Mononuclear cell (primary cell): ENCODE results near the gene BACH2. TPM values are rescaled to one million over a fixed set of nuclear protein-coding genes. Genes with fewer than 3 reads are reported as not detected.

Experiments
- H3K27me3 ChIP-seq: 2 replicates; pipeline ENCODE4 v1.6.0; 2011; ENCODE audit warnings: low read length, control low read depth; ENCODE audit not compliant: insufficient read depth
- H3K4me1 ChIP-seq: 2 replicates; pipeline ENCODE4 v1.5.1; 2011; ENCODE audit warnings: mild to moderate bottlenecking, low read length, control low read depth; ENCODE audit not compliant: insufficient read depth
- H3K4me3 ChIP-seq: 2 replicates; pipeline ENCODE4 v1.5.1; 2011; ENCODE audit warnings: mild to moderate bottlenecking, low read length, moderate library complexity
- H3K9me3 ChIP-seq: 2 replicates; pipeline ENCODE4 v1.5.1; 2011; ENCODE audit warnings: low read depth, mild to moderate bottlenecking, control low read depth, low read length
- total RNA-seq: library from RNA; depleted of rRNA; stranded (reverse); fragments of >200 nt; gene quantifications from one replicate; pipeline ENCODE4 v1.2.3, GENCODE V29; 2012

The BACH2 gene
- total RNA-seq, 1 donor = 37.6 TPM

DNA sequence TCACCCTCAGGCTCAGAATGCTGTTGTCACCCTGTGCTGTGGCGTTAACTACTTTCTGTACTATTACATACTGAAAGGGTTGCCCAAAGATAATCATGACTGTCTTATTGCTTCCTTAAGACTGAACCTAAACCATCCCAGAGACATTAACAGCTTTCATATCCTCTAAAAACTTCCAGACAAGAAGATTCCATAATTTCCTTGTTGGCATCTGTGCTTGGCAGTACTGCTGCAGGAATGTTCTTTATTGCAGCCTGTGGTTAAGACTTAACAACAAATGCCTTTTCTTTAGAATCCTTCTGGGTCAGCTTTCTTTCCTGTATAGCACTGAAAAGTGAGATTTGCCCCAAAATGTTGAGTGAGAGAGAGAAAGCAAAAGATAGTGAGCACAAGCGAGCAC lies 292.7 kb downstream of the BACH2 start:
- H3K27me3 ChIP-seq = no peaks in the 10 kb centered on the region
- H3K9me3 ChIP-seq = no peaks in the 10 kb centered on the region
- peaks cover 5% of the 10 kb centered on the region for H3K4me1 ChIP-seq
- H3K4me3 ChIP-seq = no peak overlapping the region

DNA sequence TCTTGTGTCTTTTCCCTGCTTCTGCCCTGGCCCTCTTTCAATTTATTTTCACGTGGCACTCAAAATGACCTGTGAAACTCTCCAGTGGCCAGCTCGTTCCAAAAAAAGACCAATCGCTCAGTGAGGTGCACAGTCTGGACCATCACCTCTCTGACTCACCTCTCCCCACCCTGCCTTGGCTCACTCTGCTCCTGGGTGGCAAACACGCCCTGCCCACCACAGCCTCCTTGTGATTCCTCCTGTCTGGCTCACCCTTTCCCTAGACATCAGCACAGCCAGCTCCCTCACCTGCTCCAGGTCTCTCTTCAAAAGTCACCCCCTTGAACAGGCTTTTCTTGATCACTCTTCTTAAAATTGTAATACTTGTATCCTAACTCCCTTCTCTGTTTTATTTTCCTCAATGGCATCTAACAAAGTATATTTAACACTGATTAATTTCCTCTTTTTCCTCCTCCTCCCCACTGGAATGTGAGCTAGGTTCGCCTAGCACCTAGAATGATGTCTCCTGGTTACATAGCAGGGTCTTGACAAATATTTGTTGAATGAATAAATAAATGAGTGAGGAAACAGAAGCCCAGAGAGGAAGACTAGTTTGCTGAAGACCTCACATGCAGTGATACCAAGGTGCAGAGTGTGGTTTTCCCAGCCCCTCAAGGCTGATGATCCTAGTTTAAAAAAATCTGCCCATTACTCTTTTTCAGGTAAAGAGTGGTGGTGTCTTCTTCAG lies 293.4 kb downstream of the BACH2 start:
- no peaks in the 10 kb centered on the region for H3K27me3 ChIP-seq
- no peak overlapping the region for H3K4me3 ChIP-seq
- peaks cover 5% of the 10 kb centered on the region for H3K4me1 ChIP-seq
- no peaks in the 10 kb centered on the region for H3K9me3 ChIP-seq

DNA sequence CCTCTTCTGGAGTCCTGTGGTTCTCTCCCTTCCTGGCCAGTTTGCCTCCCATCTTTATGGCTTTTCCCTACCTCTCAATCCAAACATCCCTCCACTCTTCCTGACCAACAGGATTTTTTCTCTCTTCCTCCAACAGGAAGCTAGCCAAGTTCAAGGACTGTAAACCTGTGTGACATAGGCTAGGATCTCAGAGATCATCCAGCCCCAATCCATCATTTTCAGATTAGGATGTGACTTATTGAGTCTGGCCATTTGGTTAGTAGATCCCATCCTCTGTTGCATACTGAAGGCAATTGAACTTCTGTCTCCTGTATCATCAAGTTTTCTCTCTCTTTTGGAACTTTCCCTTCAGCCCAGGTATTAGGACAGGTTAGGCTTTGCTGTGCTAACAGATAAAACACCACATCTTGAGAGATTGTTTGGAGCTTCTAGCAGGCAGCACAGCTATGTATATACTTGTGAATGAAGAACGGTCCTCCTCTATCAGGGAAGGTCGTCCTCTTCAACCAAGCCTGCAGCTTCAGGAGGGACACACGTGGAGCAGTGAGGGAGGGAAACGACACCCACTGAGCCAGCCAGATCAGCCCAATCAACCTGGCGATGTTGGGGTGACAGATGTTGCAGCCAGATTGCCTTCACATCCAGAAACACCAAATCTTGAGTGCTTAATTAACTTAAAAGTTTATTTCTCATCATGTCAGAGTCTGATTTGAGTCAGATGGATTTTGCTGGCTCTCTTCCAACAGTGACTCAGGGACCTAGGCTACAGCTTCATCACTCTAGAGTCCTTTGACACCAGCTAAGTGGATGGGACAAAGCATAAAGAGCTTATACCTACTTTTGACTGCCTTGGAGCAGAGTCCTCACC lies 295.5 kb downstream of the BACH2 start:
- H3K4me3 ChIP-seq = no peak overlapping the region
- peaks cover 5% of the 10 kb centered on the region for H3K4me1 ChIP-seq
- H3K9me3 ChIP-seq = no peaks in the 10 kb centered on the region
- H3K27me3 ChIP-seq = no peaks in the 10 kb centered on the region

DNA sequence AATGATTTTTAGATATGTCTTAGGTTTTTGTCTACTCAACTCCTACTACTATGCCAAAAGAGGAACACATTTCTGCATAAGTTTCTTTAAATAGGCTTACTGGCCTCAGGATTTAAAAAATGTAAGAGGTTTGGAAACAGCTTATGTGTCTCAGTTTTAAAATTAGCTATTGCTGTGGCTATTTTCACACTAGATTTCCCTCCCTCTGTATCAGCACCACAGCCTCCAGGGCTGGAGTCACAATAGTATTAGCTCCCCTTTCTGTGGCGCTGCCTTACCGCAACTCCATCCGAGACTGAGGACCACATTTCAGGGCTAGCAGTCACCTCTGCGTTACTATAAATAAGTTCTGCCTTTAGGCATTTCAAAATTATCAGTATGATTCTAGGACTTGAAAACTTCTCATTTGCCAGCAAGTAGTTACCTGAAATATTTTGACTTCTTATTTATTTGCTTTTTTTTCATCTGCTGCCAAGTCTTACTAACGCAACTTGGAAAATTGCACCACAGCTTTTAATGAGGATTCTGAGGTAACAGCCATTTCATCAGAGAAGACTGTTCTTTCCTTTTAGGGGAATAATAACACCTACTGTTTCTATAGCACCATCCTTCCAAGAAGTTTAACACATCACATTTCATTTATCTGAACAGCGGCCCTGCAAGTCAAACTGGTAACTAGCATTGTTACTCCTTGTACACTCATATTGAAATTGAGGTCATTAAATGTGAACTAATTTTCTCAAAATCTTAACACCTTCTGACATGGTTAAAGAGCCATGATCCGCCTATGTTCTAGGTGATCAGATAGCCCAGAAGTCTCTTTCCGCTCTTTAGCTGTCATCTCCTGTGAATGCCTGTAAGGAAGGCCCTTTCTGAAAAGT lies 296.5 kb downstream of the BACH2 start:
- H3K27me3 ChIP-seq = no peaks in the 10 kb centered on the region
- no peaks in the 10 kb centered on the region for H3K9me3 ChIP-seq
- H3K4me3 ChIP-seq = no peak overlapping the region
- peaks cover 5% of the 10 kb centered on the region for H3K4me1 ChIP-seq

DNA sequence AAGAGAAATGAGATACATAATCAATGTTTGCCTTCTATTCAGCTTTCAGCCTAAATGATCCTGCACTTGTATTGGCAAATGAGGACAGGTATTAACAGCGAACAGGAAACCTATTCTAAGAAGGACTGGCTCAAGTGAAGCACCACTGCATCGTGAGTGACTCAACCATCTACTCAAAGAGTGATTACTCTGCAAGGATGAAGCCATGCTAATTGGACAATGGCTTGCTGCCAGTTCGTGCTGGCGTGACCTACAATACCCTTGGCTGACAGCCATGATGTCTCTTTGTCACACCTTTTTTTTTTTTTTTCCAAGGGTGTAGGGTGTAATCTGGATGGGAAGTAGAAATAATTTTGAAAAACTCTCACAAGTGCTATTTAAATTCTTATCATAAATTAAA lies 297.5 kb downstream of the BACH2 start:
- Histone ChIP-seq H3K4me1 (peaks cover 5% of the 10 kb centered on the region), H3K27me3 (no peaks in the 10 kb centered on the region), H3K4me3 (no peak overlapping the region), H3K9me3 (no peaks in the 10 kb centered on the region)

DNA sequence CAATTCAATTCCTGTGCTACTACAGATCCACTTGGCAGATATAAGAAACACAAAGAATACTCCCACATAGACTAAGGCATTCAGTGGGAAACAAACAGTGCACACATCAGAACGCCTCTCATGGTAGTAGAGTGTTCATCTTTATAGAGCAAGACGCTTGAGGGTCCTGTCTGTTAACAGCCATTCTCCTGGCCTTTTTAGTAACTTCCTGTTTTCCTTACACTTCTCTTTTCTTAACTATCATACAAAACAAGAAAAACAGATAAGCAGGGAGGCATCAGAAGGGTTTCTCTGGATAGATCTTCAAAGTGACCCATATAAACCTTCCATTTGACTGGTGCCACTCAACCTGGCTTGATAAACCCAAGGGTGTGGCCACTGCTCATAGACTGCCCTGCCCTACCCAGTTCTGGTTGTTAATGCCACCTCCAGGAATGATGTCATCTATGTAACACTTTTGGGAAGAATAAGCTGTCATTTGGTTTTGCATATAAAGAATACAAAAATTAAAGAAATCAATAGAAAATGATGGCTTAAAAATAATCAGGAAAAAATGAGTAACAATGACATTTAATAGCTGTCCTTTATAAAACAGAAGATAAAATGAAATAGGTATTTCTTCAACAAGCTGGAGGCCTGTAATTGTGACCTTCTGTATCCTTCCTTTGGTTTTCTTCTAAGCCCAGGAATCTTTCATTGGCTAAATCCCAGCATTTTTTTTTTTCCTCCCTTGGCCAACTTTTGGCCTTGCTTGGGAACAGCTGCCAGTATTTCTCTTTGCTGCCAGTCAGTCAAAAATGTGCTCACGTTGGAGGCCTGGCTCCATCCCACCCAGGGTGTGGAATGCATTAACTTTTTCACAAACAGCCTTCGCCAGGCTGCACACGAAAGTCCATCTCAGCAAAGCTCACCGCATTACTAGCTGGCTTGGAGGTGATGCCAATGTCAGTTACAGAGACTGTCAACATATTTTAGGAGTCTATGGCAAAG lies 298.9 kb downstream of the BACH2 start:
- Histone ChIP-seq H3K4me1 (peaks cover 5% of the 10 kb centered on the region), H3K27me3 (no peaks in the 10 kb centered on the region), H3K9me3 (no peaks in the 10 kb centered on the region), H3K4me3 (no peak overlapping the region)

DNA sequence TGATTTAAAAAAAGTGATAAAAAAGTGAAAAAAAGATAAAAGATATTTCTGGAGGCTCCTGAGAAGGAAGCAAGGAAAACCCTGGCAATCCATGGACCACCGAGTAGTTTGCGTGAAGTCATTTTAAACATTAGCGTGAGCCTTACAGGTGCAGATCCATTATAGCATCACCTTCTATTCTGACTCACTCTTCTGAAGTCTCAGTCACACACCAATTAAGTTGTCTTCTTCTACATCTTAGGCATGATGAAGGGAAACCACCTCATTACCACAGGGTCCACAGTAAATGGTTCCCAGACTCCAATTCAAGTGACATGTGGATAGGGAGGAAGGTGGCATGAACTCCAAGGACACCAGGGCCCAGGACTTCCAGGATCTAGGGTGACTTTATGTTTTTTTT lies 303.2 kb downstream of the BACH2 start:
- Histone ChIP-seq H3K9me3 (no peaks in the 10 kb centered on the region), H3K4me3 (no peak overlapping the region), H3K27me3 (no peaks in the 10 kb centered on the region), H3K4me1 (no peaks in the 10 kb centered on the region)

DNA sequence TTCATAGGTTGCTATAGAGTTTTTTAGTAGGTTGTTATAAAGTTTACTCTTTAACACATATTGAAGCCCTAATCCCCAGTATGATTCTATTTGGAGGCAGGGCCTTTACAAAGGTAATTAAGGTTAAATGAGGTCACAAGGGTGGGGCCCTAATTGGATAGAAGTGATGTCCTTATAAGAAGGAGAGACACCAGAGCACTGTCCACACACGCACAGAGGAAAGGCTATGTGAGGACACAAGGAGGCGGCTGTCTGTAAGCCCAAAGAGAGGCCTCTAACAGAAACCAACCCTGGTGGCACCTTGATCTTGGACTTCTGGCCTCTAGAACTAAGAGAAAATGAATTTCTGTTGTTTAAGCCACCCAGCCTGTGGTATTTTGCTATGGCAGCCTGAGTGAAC lies 303.8 kb downstream of the BACH2 start:
- no peaks in the 10 kb centered on the region for H3K27me3 ChIP-seq
- H3K4me1 ChIP-seq = no peaks in the 10 kb centered on the region

DNA sequence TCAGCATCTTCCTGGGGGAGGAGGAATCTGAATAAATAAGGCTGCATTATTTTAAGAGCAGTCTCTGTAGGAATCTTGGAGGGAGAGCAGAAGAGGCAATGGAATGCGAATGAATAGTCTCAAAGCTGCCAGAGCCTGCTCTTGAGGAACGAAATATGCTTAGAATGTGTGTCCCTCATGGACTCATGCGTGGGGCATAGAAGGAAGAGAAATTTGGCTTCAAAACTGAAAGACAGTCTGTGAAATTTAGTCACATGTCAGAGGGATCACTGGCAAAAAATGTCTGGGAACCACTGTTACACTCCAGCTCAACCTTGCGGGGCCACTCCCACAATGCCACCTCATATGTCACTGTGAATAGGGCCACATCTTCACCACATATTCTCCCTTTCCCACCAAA lies 306.9 kb downstream of the BACH2 start:
- H3K4me3 ChIP-seq = no peak overlapping the region
- no peaks in the 10 kb centered on the region for H3K9me3 ChIP-seq
- H3K4me1 ChIP-seq = no peaks in the 10 kb centered on the region
- H3K27me3 ChIP-seq = no peaks in the 10 kb centered on the region

More for the DNA sequence above, 303.8 kb downstream of the BACH2 start:
- Histone ChIP-seq H3K9me3 (no peaks in the 10 kb centered on the region), H3K4me3 (no peak overlapping the region)

DNA sequence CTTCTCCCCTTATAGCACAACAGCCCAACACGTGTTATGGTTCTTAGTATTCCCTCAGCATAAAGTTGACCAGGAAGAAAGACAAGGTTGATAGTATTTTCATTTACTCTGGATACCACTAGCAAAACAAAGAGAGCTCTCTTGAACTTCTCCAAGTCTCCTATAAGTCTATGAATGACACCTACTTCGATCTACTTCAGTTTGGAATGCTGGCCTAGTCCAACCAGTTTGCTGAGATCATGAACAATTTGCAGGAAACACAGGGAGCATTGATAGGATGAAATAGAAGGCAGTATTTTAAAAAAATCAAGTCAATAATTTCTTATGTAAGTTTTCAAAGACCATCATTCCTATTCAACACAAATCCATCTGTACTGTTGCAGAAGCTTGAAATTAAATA lies 308.8 kb downstream of the BACH2 start:
- Histone ChIP-seq H3K27me3 (no peaks in the 10 kb centered on the region), H3K4me1 (no peaks in the 10 kb centered on the region), H3K4me3 (no peak overlapping the region), H3K9me3 (no peaks in the 10 kb centered on the region)

DNA sequence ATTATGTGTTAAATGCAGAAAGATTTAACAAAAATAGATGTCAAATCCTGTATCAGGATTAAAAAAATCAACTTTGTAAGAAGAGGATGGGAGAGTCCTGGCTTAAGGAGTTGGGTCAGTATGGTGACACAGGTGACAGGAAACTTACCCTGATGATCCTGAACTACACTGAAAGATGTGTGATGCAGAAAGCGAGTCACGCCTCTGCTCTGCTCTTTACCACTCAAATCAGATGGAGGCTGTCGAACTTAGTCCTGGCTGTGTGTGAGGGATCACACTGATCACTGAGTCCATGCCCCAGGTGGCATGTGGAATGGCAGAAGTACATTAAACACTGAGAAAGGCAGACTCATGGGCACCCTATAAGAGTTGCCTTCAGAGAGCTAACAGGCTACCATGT lies 309.5 kb downstream of the BACH2 start:
- Histone ChIP-seq H3K9me3 (no peaks in the 10 kb centered on the region), H3K4me3 (no peak overlapping the region), H3K4me1 (no peaks in the 10 kb centered on the region), H3K27me3 (no peaks in the 10 kb centered on the region)

DNA sequence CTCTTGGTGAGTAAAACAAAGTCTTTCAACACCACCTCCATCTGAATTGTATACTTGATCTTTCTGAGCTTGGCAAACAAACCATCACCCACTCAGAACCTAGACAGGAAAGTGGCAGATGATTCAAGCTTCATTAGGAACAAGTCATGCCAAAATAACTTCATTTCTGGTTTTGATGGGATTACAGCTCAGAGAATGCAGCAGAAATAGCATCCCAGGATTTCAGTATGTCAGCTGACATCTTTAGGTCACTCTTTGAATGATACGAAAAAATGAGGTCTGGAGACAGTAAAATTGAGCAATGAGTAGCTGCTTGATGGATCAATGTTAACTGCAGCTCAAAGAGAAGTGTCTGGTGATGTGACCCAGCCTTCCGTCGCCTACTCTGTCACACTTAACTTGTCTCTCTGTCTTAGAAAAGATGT lies 310.0 kb downstream of the BACH2 start:
- Histone ChIP-seq H3K4me1 (no peaks in the 10 kb centered on the region), H3K9me3 (no peaks in the 10 kb centered on the region), H3K27me3 (no peaks in the 10 kb centered on the region), H3K4me3 (no peak overlapping the region)

DNA sequence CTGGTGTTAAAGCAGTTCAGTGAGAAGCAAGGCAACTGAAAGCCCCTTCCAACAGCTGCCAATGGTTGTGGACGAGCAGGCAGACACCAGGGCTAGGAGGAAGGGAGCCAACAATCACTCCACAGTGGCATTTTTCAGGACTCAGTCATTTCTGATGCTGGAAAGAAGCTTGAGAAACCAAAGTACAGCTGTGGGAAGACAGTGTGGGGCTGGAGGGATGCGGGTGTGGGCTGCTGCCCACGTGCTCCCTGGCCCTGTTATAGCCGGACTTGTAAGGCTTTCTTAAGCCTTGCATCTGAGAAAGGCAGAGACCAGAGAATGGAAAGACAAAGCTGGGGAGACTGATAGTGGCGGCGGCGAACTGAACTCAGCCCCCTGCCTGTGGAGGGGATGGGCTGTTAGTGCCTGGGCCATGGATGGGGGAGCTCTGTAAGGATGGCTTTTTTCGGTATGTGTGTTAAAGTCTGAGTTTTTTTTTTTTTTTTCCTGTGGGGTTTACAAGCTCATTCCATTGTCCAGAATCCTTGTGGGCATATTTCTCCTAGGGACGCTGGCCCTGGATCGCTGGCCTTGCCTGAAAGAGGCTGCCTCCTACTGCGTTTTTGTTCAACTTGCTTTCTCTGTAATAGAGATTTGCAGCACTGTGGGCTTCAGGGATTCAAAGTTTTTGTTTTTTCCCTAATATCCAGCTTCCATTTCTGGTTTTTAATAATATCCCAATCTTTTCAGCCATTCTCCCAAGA lies 310.7 kb downstream of the BACH2 start:
- Histone ChIP-seq H3K4me1 (no peaks in the 10 kb centered on the region), H3K27me3 (no peaks in the 10 kb centered on the region), H3K4me3 (no peak overlapping the region), H3K9me3 (no peaks in the 10 kb centered on the region)
